Measurements from ENCODE around the gene RAB29.

DNA sequence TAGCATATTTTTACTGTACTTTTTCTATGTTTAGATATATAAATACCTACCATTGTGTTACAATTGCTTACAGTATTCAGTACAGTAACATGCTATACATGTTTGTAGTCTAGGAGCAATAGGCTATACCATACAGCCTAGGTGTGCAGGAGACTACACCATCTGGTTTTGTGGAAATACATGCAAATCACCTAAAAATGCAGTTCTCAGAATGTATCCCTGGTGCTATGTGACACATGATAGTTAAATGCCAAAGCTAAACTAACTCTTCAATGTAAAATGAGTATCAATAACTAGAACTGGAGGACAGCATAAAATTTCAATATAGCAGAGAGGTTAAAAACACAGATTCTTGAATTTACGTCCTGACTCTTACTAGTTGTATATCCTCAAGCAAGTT, 40.1 kb downstream of the RAB29 start:
- TF ChIP-seq CTCF (IDR thresholded peaks at IDR 0.05) (no peak), POLR2A (IDR thresholded peaks at IDR 0.05) (no peak)

Measured in body of pancreas (tissue), 4 donors.